Stimulated activated naive B cell treated with anti-CD40 and anti-IgM and Interleukin-4, amounts not matched to agents 10 μg/mL and 1 μg/mL and 100 μg/mL, for 72 hours (primary cell): ENCODE measurements around the gene ECM1.

Source experiments
- ATAC-seq, 2 donors: fragments of 150-1000 bp; cut with Tn5 transposase; replicated peaks; 2 replicates each; pipeline ENCODE4 v1.10.0; 2021; ENCODE audit warnings: moderate library complexity in 1 of 2
- DNase-seq: peaks from one replicate; pipeline ENCODE4 v3.0.0; 2021
- H3K27ac Mint-ChIP-seq: one replicate; pipeline ENCODE4 v1.8.0; 2022; ENCODE audit warnings: mild to moderate bottlenecking, mixed read lengths
- H3K27me3 Mint-ChIP-seq, 2 donors: one replicate each; pipeline ENCODE4 v1.8.0; 2022; ENCODE audit warnings: mixed read lengths in 2 of 2
- H3K36me3 Mint-ChIP-seq, 2 donors: one replicate each; pipeline ENCODE4 v1.8.0; 2022; ENCODE audit warnings: mixed read lengths in 2 of 2, mild to moderate bottlenecking in 1 of 2
- H3K4me1 Mint-ChIP-seq, 2 donors: one replicate each; pipeline ENCODE4 v1.8.0; 2022; ENCODE audit warnings: mixed read lengths in 2 of 2, mild to moderate bottlenecking in 1 of 2
- H3K4me3 Mint-ChIP-seq, 2 donors: one replicate each; pipeline ENCODE4 v1.8.0; 2022; ENCODE audit warnings: mild to moderate bottlenecking in 2 of 2, mixed read lengths in 2 of 2, moderate library complexity in 1 of 2
- H3K9me3 Mint-ChIP-seq, 2 donors: one replicate each; pipeline ENCODE4 v1.8.0; 2022; ENCODE audit warnings: mixed read lengths in 2 of 2, mild to moderate bottlenecking in 1 of 2

ECM1 gene

DNA sequence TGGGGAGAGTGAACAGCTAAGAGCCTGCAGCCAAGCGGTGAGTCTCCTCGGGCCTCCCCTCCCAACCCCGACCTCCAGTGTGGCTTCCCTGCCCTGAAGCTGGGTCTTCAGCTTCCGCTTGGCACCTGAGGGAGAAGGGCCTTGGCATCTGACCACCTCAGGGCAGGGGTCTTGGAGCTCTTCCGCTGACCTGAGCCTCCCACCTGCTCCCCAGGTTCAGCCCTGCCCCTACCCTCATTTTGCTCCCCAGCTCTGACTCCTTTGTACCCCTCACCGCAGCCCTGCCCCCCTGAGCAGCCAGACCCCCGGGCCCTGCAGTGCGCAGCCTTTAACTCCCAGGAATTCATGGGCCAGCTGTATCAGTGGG is 46.2 kb downstream of the ECM1 start:
- no peaks in the 10 kb centered on the region for H3K9me3 Mint-ChIP-seq
- H3K27ac Mint-ChIP-seq = no peak overlapping the region
- peaks cover 20 to 48% of the 10 kb centered on the region in 2 donors for H3K4me1 Mint-ChIP-seq
- H3K4me3 Mint-ChIP-seq = no peak overlapping the region
- peaks cover 5 to 7% of the 10 kb centered on the region in 2 donors for H3K27me3 Mint-ChIP-seq
- DNase-seq = no peak
- ATAC-seq = no peak
- peaks cover 0 to 3% of the 10 kb centered on the region in 2 donors for H3K36me3 Mint-ChIP-seq

DNA sequence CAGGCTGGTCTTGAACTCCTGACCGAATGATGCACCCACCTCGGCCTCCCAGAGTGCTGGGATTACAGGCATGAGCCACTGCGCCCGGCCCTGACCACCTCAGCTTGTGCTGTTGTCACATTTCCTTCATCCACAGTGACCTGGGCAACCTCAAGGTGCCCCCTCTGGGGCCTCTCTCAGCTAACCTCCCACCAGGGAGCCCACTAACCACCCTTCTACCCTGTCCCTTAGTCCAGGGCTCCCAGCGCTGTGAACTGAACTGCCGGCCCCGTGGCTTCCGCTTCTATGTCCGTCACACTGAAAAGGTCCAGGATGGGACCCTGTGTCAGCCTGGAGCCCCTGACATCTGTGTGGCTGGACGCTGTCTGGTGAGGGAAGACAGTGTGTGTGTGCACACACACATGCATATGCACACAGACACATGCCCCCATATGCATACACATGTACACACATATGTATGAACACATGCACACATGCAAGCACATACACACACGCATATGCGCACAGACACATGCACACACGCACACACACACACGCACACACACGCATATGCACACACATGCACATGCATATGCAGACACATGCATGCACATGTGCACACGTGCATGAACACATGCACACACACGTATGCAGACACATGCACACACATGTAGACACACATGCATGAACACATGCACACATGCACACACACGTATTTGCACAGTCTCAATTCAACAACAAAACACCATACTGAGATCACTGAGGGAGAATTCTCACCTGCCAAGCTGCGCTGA is 47.5 kb downstream of the ECM1 start:
- peaks cover 0 to 3% of the 10 kb centered on the region in 2 donors for H3K36me3 Mint-ChIP-seq
- no peak overlapping the region for H3K27ac Mint-ChIP-seq
- peaks cover 22 to 46% of the 10 kb centered on the region in 2 donors for H3K4me1 Mint-ChIP-seq
- no peaks in the 10 kb centered on the region for H3K9me3 Mint-ChIP-seq
- no peak for ATAC-seq
- no peak overlapping the region for H3K4me3 Mint-ChIP-seq
- H3K27me3 Mint-ChIP-seq = no peaks in the 10 kb centered on the region
- no peak for DNase-seq

DNA sequence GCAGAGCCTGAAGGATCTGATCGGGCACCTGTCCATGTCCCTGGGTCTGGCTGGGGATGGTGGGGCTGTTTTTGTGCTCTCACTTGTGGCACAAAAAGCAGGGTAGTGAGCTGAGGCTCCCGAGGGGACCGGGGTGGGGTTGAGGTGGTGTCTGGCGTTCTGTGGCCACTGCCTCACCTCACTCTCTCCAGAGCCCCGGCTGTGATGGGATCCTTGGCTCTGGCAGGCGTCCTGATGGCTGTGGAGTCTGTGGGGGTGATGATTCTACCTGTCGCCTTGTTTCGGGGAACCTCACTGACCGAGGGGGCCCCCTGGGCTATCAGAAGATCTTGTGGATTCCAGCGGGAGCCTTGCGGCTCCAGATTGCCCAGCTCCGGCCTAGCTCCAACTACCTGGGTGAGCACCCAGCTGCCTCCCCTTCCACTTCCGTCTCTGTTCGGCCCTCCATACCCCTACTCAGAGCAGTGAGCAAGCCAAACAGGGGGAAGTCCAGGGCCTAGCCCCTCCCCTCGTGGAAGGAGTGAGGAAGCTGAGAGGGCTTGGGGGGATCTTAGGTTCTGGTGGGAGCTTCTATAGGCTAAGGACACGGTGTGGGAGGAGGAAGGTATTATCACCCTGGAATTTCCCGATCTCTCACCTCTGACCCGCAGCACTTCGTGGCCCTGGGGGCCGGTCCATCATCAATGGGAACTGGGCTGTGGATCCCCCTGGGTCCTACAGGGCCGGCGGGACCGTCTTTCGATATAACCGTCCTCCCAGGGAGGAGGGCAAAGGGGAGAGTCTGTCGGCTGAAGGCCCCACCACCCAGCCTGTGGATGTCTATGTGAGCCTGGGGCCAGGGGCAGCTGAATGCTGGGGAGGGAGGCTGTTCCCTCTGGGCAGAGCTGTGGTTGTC is 48.3 kb downstream of the ECM1 start:
- Mint-ChIP-seq H3K4me3 (no peak overlapping the region), H3K27ac (peak overlapping the region; percentile 2), H3K27me3 (no peaks in the 10 kb centered on the region), H3K9me3 (no peaks in the 10 kb centered on the region), H3K36me3 (peaks cover 0 to 3% of the 10 kb centered on the region in 2 donors), H3K4me1 (peaks cover 22 to 46% of the 10 kb centered on the region in 2 donors)
- no peak for DNase-seq
- ATAC-seq = no peak

DNA sequence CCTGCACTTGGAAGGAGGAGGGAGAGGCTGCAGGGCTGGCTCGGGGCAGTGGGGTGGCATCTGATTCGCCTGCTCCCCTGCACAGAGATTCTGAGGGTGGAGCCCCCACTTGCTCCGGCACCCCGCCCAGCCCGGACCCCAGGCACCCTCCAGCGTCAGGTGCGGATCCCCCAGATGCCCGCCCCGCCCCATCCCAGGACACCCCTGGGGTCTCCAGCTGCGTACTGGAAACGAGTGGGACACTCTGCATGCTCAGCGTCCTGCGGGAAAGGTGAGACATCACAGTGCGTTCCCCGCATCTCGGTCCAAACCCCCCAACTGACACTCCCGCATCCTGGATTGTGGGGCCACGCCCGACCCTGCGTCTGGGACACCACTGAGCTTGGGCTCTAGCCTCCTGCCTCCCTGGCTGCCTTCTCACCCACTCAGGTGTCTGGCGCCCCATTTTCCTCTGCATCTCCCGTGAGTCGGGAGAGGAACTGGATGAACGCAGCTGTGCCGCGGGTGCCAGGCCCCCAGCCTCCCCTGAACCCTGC is 49.2 kb downstream of the ECM1 start:
- H3K9me3 Mint-ChIP-seq = no peaks in the 10 kb centered on the region
- H3K36me3 Mint-ChIP-seq = peaks cover 0 to 3% of the 10 kb centered on the region in 2 donors
- no peak overlapping the region for H3K4me3 Mint-ChIP-seq
- H3K4me1 Mint-ChIP-seq = peaks cover 20 to 42% of the 10 kb centered on the region in 2 donors
- DNase-seq (no peak), ATAC-seq (no peak)
- no peaks in the 10 kb centered on the region for H3K27me3 Mint-ChIP-seq
- no peak overlapping the region for H3K27ac Mint-ChIP-seq

DNA sequence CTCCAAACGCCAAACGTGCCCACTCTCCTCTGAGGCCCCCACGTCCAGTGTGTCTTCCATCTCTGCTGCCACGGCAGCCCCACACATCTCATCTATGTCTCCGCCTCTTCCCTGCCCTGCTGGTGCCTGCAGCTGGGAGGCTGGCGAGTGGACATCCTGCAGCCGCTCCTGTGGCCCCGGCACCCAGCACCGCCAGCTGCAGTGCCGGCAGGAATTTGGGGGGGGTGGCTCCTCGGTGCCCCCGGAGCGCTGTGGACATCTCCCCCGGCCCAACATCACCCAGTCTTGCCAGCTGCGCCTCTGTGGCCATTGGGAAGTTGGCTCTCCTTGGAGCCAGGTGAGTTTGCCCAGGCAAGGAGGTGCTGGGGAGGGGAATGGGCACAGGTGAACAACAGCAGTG is 49.9 kb downstream of the ECM1 start:
- peak overlapping the region; percentile 59 for H3K27ac Mint-ChIP-seq
- H3K9me3 Mint-ChIP-seq = no peaks in the 10 kb centered on the region
- no peak overlapping the region for H3K4me3 Mint-ChIP-seq
- H3K36me3 Mint-ChIP-seq = peaks cover 0 to 3% of the 10 kb centered on the region in 2 donors
- ATAC-seq = no peak
- H3K4me1 Mint-ChIP-seq = peaks cover 19 to 41% of the 10 kb centered on the region in 2 donors
- no peaks in the 10 kb centered on the region for H3K27me3 Mint-ChIP-seq
- DNase-seq = no peak

DNA sequence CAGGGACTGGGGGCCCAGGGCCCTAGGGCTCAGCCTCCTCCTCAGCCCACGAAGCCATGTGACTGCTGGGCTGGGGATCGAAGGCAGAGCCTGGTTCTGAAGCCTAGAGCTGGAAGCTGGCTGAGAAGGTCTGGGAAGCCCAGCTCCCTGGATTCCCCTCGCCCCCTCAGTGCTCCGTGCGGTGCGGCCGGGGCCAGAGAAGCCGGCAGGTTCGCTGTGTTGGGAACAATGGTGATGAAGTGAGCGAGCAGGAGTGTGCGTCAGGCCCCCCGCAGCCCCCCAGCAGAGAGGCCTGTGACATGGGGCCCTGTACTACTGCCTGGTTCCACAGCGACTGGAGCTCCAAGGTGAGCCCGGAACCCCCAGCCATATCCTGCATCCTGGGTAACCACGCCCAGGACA is 50.4 kb downstream of the ECM1 start:
- H3K27me3 Mint-ChIP-seq = no peaks in the 10 kb centered on the region
- ATAC-seq (no peak), DNase-seq (no peak)
- peaks cover 0 to 3% of the 10 kb centered on the region in 2 donors for H3K36me3 Mint-ChIP-seq
- H3K27ac Mint-ChIP-seq = no peak overlapping the region
- H3K9me3 Mint-ChIP-seq = no peaks in the 10 kb centered on the region
- H3K4me3 Mint-ChIP-seq = no peak overlapping the region
- peaks cover 23 to 41% of the 10 kb centered on the region in 2 donors for H3K4me1 Mint-ChIP-seq

DNA sequence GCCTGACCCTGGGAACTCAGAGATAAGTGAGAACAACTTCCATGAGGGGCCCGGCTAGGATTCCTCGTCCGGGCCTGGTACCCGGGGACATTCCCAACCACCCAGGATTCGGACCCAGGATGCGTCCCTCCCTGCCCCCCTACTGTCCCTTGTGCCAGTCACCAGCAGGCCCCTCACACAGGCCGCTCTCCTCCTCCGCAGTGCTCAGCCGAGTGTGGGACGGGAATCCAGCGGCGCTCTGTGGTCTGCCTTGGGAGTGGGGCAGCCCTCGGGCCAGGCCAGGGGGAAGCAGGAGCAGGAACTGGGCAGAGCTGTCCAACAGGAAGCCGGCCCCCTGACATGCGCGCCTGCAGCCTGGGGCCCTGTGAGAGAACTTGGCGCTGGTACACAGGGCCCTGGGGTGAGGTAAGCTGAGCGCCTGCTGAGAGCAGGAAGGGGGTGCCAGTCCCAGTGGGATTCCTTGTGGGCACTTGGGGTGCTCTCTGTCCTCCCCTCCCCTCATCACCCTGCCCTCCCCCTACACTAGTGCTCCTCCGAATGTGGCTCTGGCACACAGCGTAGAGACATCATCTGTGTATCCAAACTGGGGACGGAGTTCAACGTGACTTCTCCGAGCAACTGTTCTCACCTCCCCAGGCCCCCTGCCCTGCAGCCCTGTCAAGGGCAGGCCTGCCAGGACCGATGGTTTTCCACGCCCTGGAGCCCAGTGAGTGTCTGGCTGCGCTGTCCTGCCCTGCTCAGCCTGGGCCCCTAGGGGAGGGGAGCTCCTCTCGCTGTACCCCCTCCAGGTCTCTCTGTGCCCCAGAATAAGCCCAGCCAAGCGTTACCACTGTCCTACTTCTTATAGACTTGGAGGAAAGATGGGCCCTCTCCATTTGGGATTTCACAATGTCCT is 51.1 kb downstream of the ECM1 start:
- no peak overlapping the region for H3K4me3 Mint-ChIP-seq
- H3K9me3 Mint-ChIP-seq = no peaks in the 10 kb centered on the region
- DNase-seq (no peak), ATAC-seq (no peak)
- H3K36me3 Mint-ChIP-seq = peaks cover 3% of the 10 kb centered on the region in 2 donors
- H3K4me1 Mint-ChIP-seq = peaks cover 30 to 47% of the 10 kb centered on the region in 2 donors
- H3K27me3 Mint-ChIP-seq = no peaks in the 10 kb centered on the region
- no peak overlapping the region for H3K27ac Mint-ChIP-seq

DNA sequence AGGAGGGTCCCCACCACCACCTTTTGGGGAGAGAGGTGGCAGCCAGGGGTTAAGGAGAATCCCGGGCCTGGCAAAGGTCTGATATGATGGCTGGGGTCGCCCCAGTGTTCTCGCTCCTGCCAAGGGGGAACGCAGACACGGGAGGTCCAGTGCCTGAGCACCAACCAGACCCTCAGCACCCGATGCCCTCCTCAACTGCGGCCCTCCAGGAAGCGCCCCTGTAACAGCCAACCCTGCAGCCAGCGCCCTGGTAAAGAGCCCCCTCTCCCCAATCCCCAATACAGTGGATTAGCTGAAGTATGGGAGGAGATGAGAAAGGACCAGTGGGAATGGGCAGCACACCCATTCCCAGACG is 51.7 kb downstream of the ECM1 start:
- peaks cover 32 to 53% of the 10 kb centered on the region in 2 donors for H3K4me1 Mint-ChIP-seq
- no peak overlapping the region for H3K4me3 Mint-ChIP-seq
- no peaks in the 10 kb centered on the region for H3K27me3 Mint-ChIP-seq
- H3K36me3 Mint-ChIP-seq = peaks cover under 1 to 3% of the 10 kb centered on the region in 2 donors
- no peak for DNase-seq
- H3K27ac Mint-ChIP-seq = no peak overlapping the region
- no peaks in the 10 kb centered on the region for H3K9me3 Mint-ChIP-seq
- no peak for ATAC-seq

DNA sequence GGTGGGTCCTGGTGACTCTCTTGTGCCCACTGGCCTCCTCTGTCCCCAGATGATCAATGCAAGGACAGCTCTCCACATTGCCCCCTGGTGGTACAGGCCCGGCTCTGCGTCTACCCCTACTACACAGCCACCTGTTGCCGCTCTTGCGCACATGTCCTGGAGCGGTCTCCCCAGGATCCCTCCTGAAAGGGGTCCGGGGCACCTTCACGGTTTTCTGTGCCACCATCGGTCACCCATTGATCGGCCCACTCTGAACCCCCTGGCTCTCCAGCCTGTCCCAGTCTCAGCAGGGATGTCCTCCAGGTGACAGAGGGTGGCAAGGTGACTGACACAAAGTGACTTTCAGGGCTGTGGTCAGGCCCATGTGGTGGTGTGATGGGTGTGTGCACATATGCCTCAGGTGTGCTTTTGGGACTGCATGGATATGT is 52.1 kb downstream of the ECM1 start:
- no peak for ATAC-seq
- H3K27me3 Mint-ChIP-seq = no peaks in the 10 kb centered on the region
- peak; percentile 64 for DNase-seq
- peaks cover 0 to 3% of the 10 kb centered on the region in 2 donors for H3K36me3 Mint-ChIP-seq
- peaks cover 35 to 57% of the 10 kb centered on the region in 2 donors for H3K4me1 Mint-ChIP-seq
- H3K27ac Mint-ChIP-seq = peak overlapping the region; percentile 86
- peak overlapping the region; percentile 65 to 95 for H3K4me3 Mint-ChIP-seq
- no peaks in the 10 kb centered on the region for H3K9me3 Mint-ChIP-seq

DNA sequence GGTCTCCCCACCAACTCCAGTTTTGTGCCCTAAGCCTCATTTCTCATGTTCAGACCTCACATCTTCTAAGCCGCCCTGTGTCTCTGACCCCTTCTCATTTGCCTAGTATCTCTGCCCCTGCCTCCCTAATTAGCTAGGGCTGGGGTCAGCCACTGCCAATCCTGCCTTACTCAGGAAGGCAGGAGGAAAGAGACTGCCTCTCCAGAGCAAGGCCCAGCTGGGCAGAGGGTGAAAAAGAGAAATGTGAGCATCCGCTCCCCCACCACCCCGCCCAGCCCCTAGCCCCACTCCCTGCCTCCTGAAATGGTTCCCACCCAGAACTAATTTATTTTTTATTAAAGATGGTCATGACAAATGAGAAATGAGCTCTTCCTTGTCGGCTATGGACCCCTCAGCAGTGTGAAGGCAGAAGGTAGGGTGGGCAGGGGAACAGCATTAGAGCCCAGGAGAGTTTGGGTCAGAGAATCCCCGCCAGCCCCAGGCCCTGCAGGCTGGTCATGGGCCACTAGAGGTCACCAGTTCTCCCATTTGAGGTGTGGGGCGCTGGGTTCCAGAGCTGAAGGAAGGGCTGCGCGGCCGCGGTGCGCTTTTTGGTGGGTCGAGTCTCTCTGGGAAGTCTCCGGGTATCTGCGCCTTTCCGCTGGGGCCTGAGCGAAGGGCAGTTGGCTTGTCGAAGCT is 52.8 kb downstream of the ECM1 start:
- ATAC-seq = peak; percentile 36 to 38
- Mint-ChIP-seq H3K4me1 (peaks cover 36 to 62% of the 10 kb centered on the region in 2 donors), H3K36me3 (peaks cover 0 to 3% of the 10 kb centered on the region in 2 donors), H3K27ac (peak overlapping the region; percentile 99), H3K4me3 (peak overlapping the region; percentile 95 to 97), H3K9me3 (no peaks in the 10 kb centered on the region), H3K27me3 (no peaks in the 10 kb centered on the region)
- peak; percentile 85 for DNase-seq

DNA sequence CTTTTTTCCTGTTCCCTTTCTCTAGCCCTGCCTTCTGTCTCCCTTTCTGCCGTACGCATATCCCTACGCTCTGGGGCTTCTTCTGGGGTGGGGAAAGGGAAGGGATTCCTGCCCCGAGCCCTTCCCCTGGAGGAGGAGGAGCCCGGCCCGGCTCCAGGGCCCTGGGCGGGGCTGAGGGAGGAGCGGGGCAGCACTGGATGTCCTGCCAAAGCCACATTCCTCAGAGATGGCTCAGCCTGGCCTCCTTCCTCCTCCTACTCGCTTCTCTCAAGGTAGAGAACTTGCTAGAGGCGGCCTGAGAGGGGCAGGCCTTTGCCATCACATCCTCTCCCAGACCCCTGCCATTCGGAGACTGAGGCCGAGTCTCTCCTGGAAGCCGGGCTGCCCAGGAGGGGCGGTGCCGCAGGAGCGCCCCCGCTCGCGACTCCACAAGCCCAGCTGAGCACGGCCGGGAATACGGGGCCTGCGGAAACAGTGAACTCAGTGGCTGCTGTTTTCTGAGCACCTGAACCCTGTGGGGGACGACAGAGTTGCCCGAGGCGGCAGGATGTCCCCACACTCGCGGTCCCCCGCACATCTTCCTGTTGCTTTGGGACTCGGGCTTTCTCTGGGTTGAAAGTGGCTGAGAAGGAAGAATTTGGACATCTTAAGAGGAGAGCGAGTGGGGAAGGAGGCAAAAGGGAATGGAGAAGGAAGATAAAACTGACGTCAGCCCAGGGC is 53.5 kb downstream of the ECM1 start:
- Mint-ChIP-seq H3K27ac (peak overlapping the region; percentile 99), H3K4me1 (peaks cover 39 to 65% of the 10 kb centered on the region in 2 donors), H3K4me3 (peak overlapping the region; percentile 95 to 97), H3K36me3 (peaks cover 0 to 3% of the 10 kb centered on the region in 2 donors), H3K27me3 (no peaks in the 10 kb centered on the region), H3K9me3 (no peaks in the 10 kb centered on the region)
- ATAC-seq = peak; percentile 12 to 23
- peak; percentile 69 for DNase-seq

DNA sequence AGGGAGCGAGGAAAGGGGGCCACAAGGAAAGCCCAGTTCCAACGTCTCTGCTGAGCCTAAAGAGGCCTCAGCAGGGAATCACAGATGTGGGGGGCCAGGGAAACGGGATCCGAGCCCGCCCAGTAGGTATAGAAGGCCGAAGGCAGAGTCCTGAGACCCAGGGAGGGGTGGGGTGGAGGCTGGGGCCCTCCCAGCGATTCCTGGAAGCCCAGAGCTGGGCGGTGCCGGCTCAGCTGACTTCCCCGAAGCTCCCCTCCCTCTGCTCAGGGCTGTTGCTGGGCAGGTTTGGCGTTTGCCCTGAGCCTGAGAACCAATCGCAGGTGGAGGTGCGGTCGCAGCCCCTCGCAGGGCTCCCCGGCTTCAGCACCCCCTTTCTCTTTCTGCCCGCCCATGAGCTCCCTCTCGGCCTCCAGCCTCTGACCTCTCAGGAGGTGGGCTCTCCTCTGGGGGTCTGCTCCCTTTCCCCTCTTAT is 54.1 kb downstream of the ECM1 start:
- peaks cover 43 to 69% of the 10 kb centered on the region in 2 donors for H3K4me1 Mint-ChIP-seq
- H3K9me3 Mint-ChIP-seq = no peaks in the 10 kb centered on the region
- peak overlapping the region; percentile 99 for H3K27ac Mint-ChIP-seq
- no peaks in the 10 kb centered on the region for H3K27me3 Mint-ChIP-seq
- H3K4me3 Mint-ChIP-seq = peak overlapping the region; percentile 95 to 97
- DNase-seq (peak; percentile 92), ATAC-seq (peak; percentile 63 to 68)
- H3K36me3 Mint-ChIP-seq = peaks cover under 1 to 4% of the 10 kb centered on the region in 2 donors
